H1 (cell line): ENCODE measurements around the gene SUMF1.

ENCODE experiments used
- CTCF ChIP-seq, 3 experiments: IDR thresholded peaks; 1 replicate in 2 of 3; 2 replicates in 1 of 3; pipeline versions ENCODE4 v1.5.1 to v1.6.1; 2011; ENCODE audit warnings: low read length in 3 of 3, mild to moderate bottlenecking in 3 of 3, inconsistent platforms in 2 of 3, low read depth in 1 of 3, moderate library complexity in 1 of 3; ENCODE audit not compliant: insufficient read depth in 1 of 3; ENCODE audit errors: control extremely low read depth in 1 of 3
- EZH2 ChIP-seq: fragments of 200-600 bp; sonication (generic); IDR thresholded peaks from 2 replicates; pipeline ENCODE4 v1.7.1; 2012; ENCODE audit warnings: low read depth, mild to moderate bottlenecking, moderate library complexity, low read length, inconsistent platforms; ENCODE audit not compliant: severe bottlenecking
- POLR2A ChIP-seq, 2 experiments: IDR thresholded peaks; 1 replicate in 1 of 2; 2 replicates in 1 of 2; pipeline ENCODE4 v1.6.1; 2011; ENCODE audit warnings: low read depth in 2 of 2, low read length in 2 of 2, mild to moderate bottlenecking in 2 of 2; ENCODE audit errors: control extremely low read depth in 1 of 2

- TF ChIP-seq EZH2 (no peak), POLR2A (IDR thresholded peaks at IDR 0.05; ENCODE audit: control extremely low read depth in 1 of 2, low read depth in 2 of 2, low read length in 2 of 2) (no peak), CTCF (IDR thresholded peaks at IDR 0.05; ENCODE audit: control extremely low read depth in 1 of 3, insufficient read depth in 1 of 3, low read depth in 1 of 3, low read length in 3 of 3) (no peak)
Measured at GRCh38 chr3:4493941-4494894, 27.1 kb upstream of the SUMF1 start.
